GM21723 (cell line): Measurements from ENCODE around the gene DHRS3.

Experiments
- ATAC-seq: cut with Tn5 transposase; IDR thresholded peaks from one replicate; pipeline ENCODE4 v1.9.1; 2021; ENCODE audit warnings: mild to moderate bottlenecking, moderate library complexity; ENCODE audit not compliant: unreplicated experiment

DHRS3 gene

GRCh38 chr1:12555411-12556367 lies 62.3 kb downstream of the DHRS3 start:
- ATAC-seq = no peak

- no peak for ATAC-seq
These were observed 63.3 kb downstream of the DHRS3 start for GRCh38 chr1:12554521-12555305.

GRCh38 chr1:12553963-12554362 lies 64.0 kb downstream of the DHRS3 start:
- no peak for ATAC-seq

GRCh38 chr1:12552951-12553921 lies 64.8 kb downstream of the DHRS3 start:
- ATAC-seq = no peak

- no peak for ATAC-seq
These were observed 65.7 kb downstream of the DHRS3 start for GRCh38 chr1:12552111-12552888.

- ATAC-seq = no peak
These were observed 66.4 kb downstream of the DHRS3 start for GRCh38 chr1:12551584-12551983.

- no peak for ATAC-seq
These were observed 68.3 kb downstream of the DHRS3 start for GRCh38 chr1:12549460-12550349.

- ATAC-seq = no peak
These were observed 69.0 kb downstream of the DHRS3 start for GRCh38 chr1:12548973-12549459.

- ATAC-seq = no peak
These were observed 69.6 kb downstream of the DHRS3 start for GRCh38 chr1:12548279-12548972.

GRCh38 chr1:12547586-12548225 lies 70.3 kb downstream of the DHRS3 start:
- no peak for ATAC-seq

- ATAC-seq = no peak
These were observed 71.0 kb downstream of the DHRS3 start for GRCh38 chr1:12546771-12547585.

GRCh38 chr1:12544992-12545391 lies 73.0 kb downstream of the DHRS3 start:
- ATAC-seq = no peak

GRCh38 chr1:12544357-12544756 lies 73.7 kb downstream of the DHRS3 start:
- no peak for ATAC-seq

GRCh38 chr1:12543740-12544154 lies 74.3 kb downstream of the DHRS3 start:
- no peak for ATAC-seq

- ATAC-seq = no peak
These were observed 75.1 kb downstream of the DHRS3 start for GRCh38 chr1:12542616-12543592.

GRCh38 chr1:12542138-12542465 lies 75.9 kb downstream of the DHRS3 start:
- no peak for ATAC-seq
